HepG2 (cell line): Measurements from ENCODE around the gene RAX. TPM values are rescaled to one million over a fixed set of nuclear protein-coding genes. Genes with fewer than 3 reads are reported as not detected.

ENCODE experiments used
- ATAC-seq: fragments of 200-7000 bp; cut with Tn5 transposase; 3 replicates; pipeline ENCODE4 v1.9.1; 2020; ENCODE audit warnings: mild to moderate bottlenecking, moderate library complexity
- BruUV-seq: library from RNA; stranded (reverse); fragments of 400-500 nt; replicated peaks from 2 replicates; lab custom pipeline; 2021; lab: Mats Ljungman, UMichigan
- CTCF ChIA-PET: fragments of 300-600 bp; formaldehyde crosslinking; extraction: SDS; loops from one replicate; lab custom pipeline; 2021; ENCODE audit warnings: low total read pairs, inconsistent platforms, low intra/inter-chr PET ratio; lab: Yijun Ruan, JAX
- POLR2A ChIA-PET: fragments of 350-600 bp; sonication (Branson Sonifier 250); formaldehyde crosslinking; loops from one replicate; lab custom pipeline; 2020; ENCODE audit warnings: antibody characterized with exemption, inconsistent platforms; lab: Yijun Ruan, JAX
- DNase-seq: peaks from one replicate; pipeline ENCODE4 v3.0.0-alpha.2; 2015; ENCODE audit warnings: low spot score
- FAIRE-seq: peaks from 3 replicates; lab custom pipeline; 2011; peaks lifted over from hg19 to GRCh38; lab: Jason Lieb, UNC
- H2AFZ ChIP-seq: one replicate; pipeline ENCODE4 v1.6.1; 2011; ENCODE audit warnings: low read length, inconsistent platforms
- H3K27ac ChIP-seq: fragments of 300-600 bp; 3 replicates; pipeline ENCODE4 v1.8.0; 2011; ENCODE audit warnings: mixed run types, mild to moderate bottlenecking, mixed read lengths, low read length, inconsistent platforms; ENCODE audit not compliant: insufficient read depth; ENCODE audit errors: extremely low read length
- H3K27me3 ChIP-seq, 2 experiments: fragments of 200-600 bp in 1 of 2; 2 replicates in 1 of 2; 3 replicates in 1 of 2; pipeline versions ENCODE4 v1.6.0 to v1.8.0; 2011; ENCODE audit warnings: low read length in 2 of 2, mild to moderate bottlenecking in 2 of 2, moderate library complexity in 2 of 2, inconsistent platforms in 1 of 2; ENCODE audit not compliant: insufficient read depth in 2 of 2, control insufficient read depth in 1 of 2
- H3K36me3 ChIP-seq, 2 experiments: fragments of 200-600 bp in 1 of 2; replicated peaks in 1 of 2; 2 replicates in 1 of 2; 3 replicates in 1 of 2; pipeline versions ENCODE4 v1.5.1 to v1.8.0; 2011; ENCODE audit warnings: low read length in 2 of 2, inconsistent platforms in 1 of 2; ENCODE audit not compliant: insufficient read depth in 2 of 2, control insufficient read depth in 1 of 2
- H3K4me1 ChIP-seq: 2 replicates; pipeline ENCODE4 v1.5.1; 2012; ENCODE audit warnings: low read length, inconsistent platforms; ENCODE audit not compliant: insufficient read depth
- H3K4me2 ChIP-seq: 2 replicates; pipeline ENCODE4 v1.6.0; 2011; ENCODE audit warnings: low read depth, low read length, inconsistent platforms
- H3K4me3 ChIP-seq, 3 experiments: fragments of 200-600 bp in 1 of 3; sonication (generic), shearing (Covaris generic) in 1 of 3; replicated peaks in 1 of 3; 2 replicates each; pipeline ENCODE4 v1.5.1; 2011 to 2016; ENCODE audit warnings: low read length in 3 of 3, inconsistent platforms in 2 of 3, low read depth in 2 of 3, mild to moderate bottlenecking in 2 of 3, control low read depth in 1 of 3, mixed read lengths in 1 of 3; ENCODE audit not compliant: insufficient read depth in 1 of 3
- H3K79me2 ChIP-seq: one replicate; pipeline ENCODE4 v1.6.1; 2011; ENCODE audit warnings: low read length, inconsistent platforms; ENCODE audit not compliant: insufficient read depth
- H3K9ac ChIP-seq: 2 replicates; pipeline ENCODE4 v1.6.0; 2011; ENCODE audit warnings: mild to moderate bottlenecking, low read depth, low read length, inconsistent platforms; ENCODE audit not compliant: insufficient read depth
- H3K9me3 ChIP-seq: 2 replicates; pipeline ENCODE4 v1.5.1; 2012; ENCODE audit warnings: mild to moderate bottlenecking, low read length
- H4K20me1 ChIP-seq: 2 replicates; pipeline ENCODE4 v1.6.0; 2011; ENCODE audit warnings: inconsistent platforms, mild to moderate bottlenecking, low read length, moderate library complexity; ENCODE audit not compliant: insufficient read depth
- DBP ChIP-seq: sonication (generic); formaldehyde crosslinking; IDR thresholded peaks from 2 replicates; pipeline ENCODE4 v1.4.0; 2020; ENCODE audit warnings: missing genetic modification reagents; ENCODE audit errors: not compliant biosample characterization
- DZIP1 ChIP-seq: sonication (generic); formaldehyde crosslinking; IDR thresholded peaks from 2 replicates; pipeline ENCODE4 v1.5.0; 2020; ENCODE audit warnings: mild to moderate bottlenecking, missing genetic modification reagents
- KLF12 ChIP-seq: sonication (generic); formaldehyde crosslinking; IDR thresholded peaks from 2 replicates; pipeline ENCODE4 v1.4.0; 2020; ENCODE audit warnings: missing genetic modification reagents, borderline replicate concordance
- PAXIP1 ChIP-seq: sonication (generic); formaldehyde crosslinking; conservative IDR thresholded peaks from 2 replicates; pipeline ENCODE4 v1.4.0; 2020; ENCODE audit warnings: mild to moderate bottlenecking, missing genetic modification reagents, moderate library complexity
- PHB2 ChIP-seq: fragments of 450-650 bp; IDR thresholded peaks from 2 replicates; pipeline ENCODE4 v1.6.1; 2018; ENCODE audit not compliant: partially characterized antibody
- POLR2AphosphoS2 ChIP-seq: IDR thresholded peaks from 2 replicates; pipeline ENCODE4 v1.6.1; 2011; ENCODE audit warnings: low read depth, low read length, improper control_type of control experiment
- SETDB1 ChIP-seq: sonication (generic); formaldehyde crosslinking; IDR thresholded peaks from 2 replicates; pipeline ENCODE4 v1.5.1; 2020; ENCODE audit warnings: missing genetic modification reagents, mild to moderate bottlenecking, borderline replicate concordance
- TEAD2 ChIP-seq: sonication (generic); formaldehyde crosslinking; IDR thresholded peaks from 2 replicates; pipeline ENCODE4 v1.9.0; 2021; ENCODE audit warnings: missing genetic modification reagents
- ZBTB38 ChIP-seq: sonication (generic); formaldehyde crosslinking; IDR thresholded peaks from 2 replicates; pipeline ENCODE4 v1.5.1; 2020; ENCODE audit warnings: mild to moderate bottlenecking, missing genetic modification reagents
- ZBTB7B ChIP-seq: sonication (generic); formaldehyde crosslinking; IDR thresholded peaks from 2 replicates; pipeline ENCODE4 v1.4.0; 2020; ENCODE audit warnings: missing genetic modification reagents
- ZNF253 ChIP-seq: sonication (generic); formaldehyde crosslinking; IDR thresholded peaks from 2 replicates; pipeline ENCODE4 v1.8.0; 2022; ENCODE audit warnings: mild to moderate bottlenecking, missing genetic modification reagents, borderline replicate concordance
- ZNF543 ChIP-seq: sonication (generic); formaldehyde crosslinking; IDR thresholded peaks from 2 replicates; pipeline ENCODE4 v1.4.0; 2020; ENCODE audit warnings: mild to moderate bottlenecking, missing genetic modification reagents
- ZNF569 ChIP-seq: sonication (generic); formaldehyde crosslinking; IDR thresholded peaks from 2 replicates; pipeline ENCODE4 v1.5.0; 2020; ENCODE audit warnings: mild to moderate bottlenecking, missing genetic modification reagents, moderate library complexity, borderline replicate concordance
- ZNF850 ChIP-seq: sonication (generic); formaldehyde crosslinking; conservative IDR thresholded peaks from 2 replicates; pipeline ENCODE4 v1.9.0; 2021; ENCODE audit warnings: mild to moderate bottlenecking, missing genetic modification reagents
- ZSCAN21 ChIP-seq: sonication (generic); formaldehyde crosslinking; IDR thresholded peaks from 2 replicates; pipeline ENCODE4 v1.8.0; 2022; ENCODE audit warnings: mild to moderate bottlenecking, missing genetic modification reagents, moderate library complexity, borderline replicate concordance
- WGBS: methylation state at CpG from one replicate; pipeline ENCODE4 v1.1.6; 2017; ENCODE audit warnings: low lambda C conversion rate; 5-methylcytosine and 5-hydroxymethylcytosine counted together
- in situ Hi-C: cut with HindIII; loops from 2 replicates; pipeline ENCODE4 v1.10.0; 2017; ENCODE audit warnings: low pct_unique_long_range_greater_than_20kb; ENCODE audit not compliant: extremely low pct_ligation_motif_present
- intact Hi-C: fragments of 100-400 bp; cut with micrococcal nuclease; formaldehyde crosslinking; loops from one replicate; pipeline ENCODE4 v1.10.0; 2022; ENCODE audit not compliant: unreplicated experiment
- polyA plus RNA-seq, 8 experiments: library from polyadenylated mRNA; depleted of rRNA in 3 of 8; stranded (reverse) in 7 of 8; unstranded in 1 of 8; fragments of >200 nt; fragmentation: Illumina TruSeq in 4 of 8; extraction: Trizol in 4 of 8; gene quantifications; 2 replicates each; pipeline versions ENCODE4 v1.2.1 to v1.2.3, GENCODE V29; 2011 to 2016; ENCODE audit warnings: low read depth in 4 of 8, missing spikeins in 1 of 8, mixed read lengths in 1 of 8; ENCODE audit not compliant: insufficient read depth in 1 of 8
- total RNA-seq, 5 experiments: library from RNA; depleted of rRNA; stranded (reverse); fragments of >200 nt; fragmentation: Illumina TruSeq; extraction: Trizol; gene quantifications; 2 replicates each; pipeline ENCODE4 v1.2.3, GENCODE V29; 2016; ENCODE audit warnings: low read depth in 1 of 5

Gene RAX
- total and polyA plus RNA-seq, 2 of the 13 experiments (the other 11 are each of a cell fraction or from before 2014, with no cell fraction given), result not detected

- no peak for TF ChIP-seq DZIP1
- no peak for TF ChIP-seq PAXIP1 (CRISPR knock-in tag)
- TF ChIP-seq POLR2AphosphoS2, result no peak
Measured at GRCh38 chr18:59273759-59274532, 692 bp upstream of the RAX start (continued).

GRCh38 chr18:59272221-59272888, 899 bp downstream of the RAX start:
- Histone ChIP-seq H3K27me3 (peaks cover 8 to 78% of the 10 kb centered on the region in 2 experiments), H2AFZ (no peak overlapping the region), H4K20me1 (no peaks in the 10 kb centered on the region), H3K79me2 (no peaks in the 10 kb centered on the region), H3K9ac (no peak overlapping the region), H3K4me2 (no peak overlapping the region), H3K4me1 (no peaks in the 10 kb centered on the region), H3K4me3 (no peak overlapping the region), H3K27ac (no peak overlapping the region), H3K36me3 (no peaks in the 10 kb centered on the region), H3K9me3 (no peaks in the 10 kb centered on the region)
- ChIA-PET POLR2A (no interaction called here), CTCF (no interaction called here)
- intact Hi-C loops, result no loop called here
- ATAC-seq (no peak), FAIRE-seq (no peak), DNase-seq (no peak)
- no TSS peak for BruUV-seq
- 42% methylated on average over 18 of the region's 52 CpGs for WGBS
- in situ Hi-C loops, result no loop called here
- TF ChIP-seq ZBTB7B (CRISPR knock-in tag) (no peak), ZBTB38 (CRISPR knock-in tag) (no peak), PHB2 (no peak), ZSCAN21 (CRISPR knock-in tag) (no peak), DBP (CRISPR knock-in tag) (no peak), SETDB1 (CRISPR knock-in tag) (no peak), ZNF543 (CRISPR knock-in tag) (no peak), ZNF850 (CRISPR knock-in tag) (no peak), ZNF569 (CRISPR knock-in tag) (no peak), TEAD2 (CRISPR knock-in tag) (no peak), ZNF253 (CRISPR knock-in tag) (no peak), KLF12 (CRISPR knock-in tag) (no peak)
